Adrenal gland (tissue), 12 donors: ENCODE measurements around the gene ZNF625. TPM values are rescaled to one million over a fixed set of nuclear protein-coding genes. Genes with fewer than 3 reads are reported as not detected.

ENCODE experiments used
- DNase-seq, 7 donors: peaks; one replicate each; pipeline ENCODE4 v3.0.0-alpha.2; 2019 to 2020
- H3K27ac ChIP-seq, 5 donors: fragments of 200-600 bp; sonication (generic) in 4 of 5; 1 replicate in 3 of 5; 2 replicates in 2 of 5; pipeline versions ENCODE4 v1.5.1 to v1.8.0; 2016 to 2020; ENCODE audit warnings: mild to moderate bottlenecking in 1 of 5
- H3K27me3 ChIP-seq: fragments of 200-600 bp; 2 replicates; pipeline ENCODE4 v1.8.0; 2021
- H3K36me3 ChIP-seq, 2 donors: fragments of 200-600 bp; replicated peaks in 1 of 2; 1 replicate in 1 of 2; 2 replicates in 1 of 2; pipeline versions ENCODE4 v1.5.1 to v1.8.0; 2018 to 2022
- H3K4me1 ChIP-seq, 2 donors: fragments of 200-600 bp; replicated peaks in 1 of 2; 1 replicate in 1 of 2; 2 replicates in 1 of 2; pipeline versions ENCODE4 v1.5.1 to v1.8.0; 2018 to 2021
- H3K4me3 ChIP-seq, 4 donors: fragments of 200-600 bp; sonication (generic) in 3 of 4; one replicate each; pipeline ENCODE4 v1.5.1; 2016 to 2018
- H3K9me3 ChIP-seq, 3 donors: fragments of 200-600 bp; sonication (generic) in 1 of 3; replicated peaks in 1 of 3; 1 replicate in 2 of 3; 2 replicates in 1 of 3; pipeline versions ENCODE4 v1.5.1 to v1.8.0; 2016 to 2021
- CTCF ChIP-seq, 6 experiments: fragments of 450-650 bp in 4 of 6; fragments of 200-600 bp in 2 of 6; sonication (generic) in 1 of 6; IDR thresholded peaks; 1 replicate in 5 of 6; 2 replicates in 1 of 6; pipeline versions ENCODE4 v1.5.1 to v1.8.0; 2016 to 2021; ENCODE audit warnings: antibody characterized with exemption in 6 of 6, mild to moderate bottlenecking in 2 of 6, moderate library complexity in 1 of 6
- POLR2A ChIP-seq, 2 donors: fragments of 450-650 bp; IDR thresholded peaks; one replicate each; pipeline ENCODE4 v1.6.1; 2017; ENCODE audit warnings: antibody characterized with exemption in 2 of 2, mild to moderate bottlenecking in 2 of 2, moderate library complexity in 1 of 2
- WGBS, 4 donors: extraction: QIAGEN DNeasy Blood & Tissue Kit in 2 of 4; methylation state at CpG; one replicate each; pipeline versions ENCODE4 v1.1.5 to v1.1.7; 2013 to 2017; 5-methylcytosine and 5-hydroxymethylcytosine counted together
- intact Hi-C, 2 donors: fragments of 100-400 bp; cut with DNase I; formaldehyde crosslinking; loops; one replicate each; pipeline versions ENCODE4 v1.14.1 to v1.15.0; 2022 to 2023
- polyA plus RNA-seq, 3 donors: library from polyadenylated mRNA; stranded (reverse); fragments of 200-250 nt in 2 of 3; fragments of 350-450 nt in 1 of 3; fragmentation: Illumina TruSeq in 1 of 3; extraction: RNeasy Lipid Tissue Mini Kit (QIAGEN cat#74804) in 1 of 3; gene quantifications; one replicate each; pipeline ENCODE4 v1.2.3, GENCODE V29; 2013 to 2014
- total RNA-seq, 9 donors: library from RNA; depleted of rRNA in 4 of 9; stranded (reverse); fragments of >200 nt in 4 of 9; fragments of 120-200 nt in 1 of 9; fragmentation: NEBNext Ultra II Directional in 1 of 9; extraction: Animal tissue kit (Norgen Biotek cat#: 25700) in 1 of 9; gene quantifications; one replicate each; pipeline versions ENCODE4 v1.1.0 to v1.2.4, GENCODE V29; 2013 to 2023
- donor health status: healthy with polysubstance abuse.
- donor health status: Bipolar disorder and iron deficiency.
- donor health status: DM: yes; HTN: yes; CAD: no.
- donor health status: DM: no; HTN: no; CAD: no.
- donor health status: DM: no; HTN: no; CAD: no.
- donor health status: DM: yes; HTN: yes; CAD: no.

Gene ZNF625
- total and polyA plus RNA-seq, 12 donors: 1.7 to 14.1 (median 8.0) TPM

- Histone ChIP-seq H3K9me3 (peaks cover 0 to 4% (median 0%) of the 10 kb centered on the region in 3 donors), H3K4me3 (no peak overlapping the region), H3K27ac (no peak overlapping the region), H3K36me3 (no peaks in the 10 kb centered on the region), H3K27me3 (no peaks in the 10 kb centered on the region), H3K4me1 (peaks cover 0 to 11% of the 10 kb centered on the region in 2 donors)
- WGBS, 4 donors: 58 to 81% (median 73%) methylated on average over 2 to 3 of the region's 3 CpGs
- DNase-seq: no peak
- TF ChIP-seq CTCF (IDR thresholded peaks at IDR 0.05) (no peak), POLR2A (IDR thresholded peaks at IDR 0.05) (no peak)
- intact Hi-C loops: loop anchor here in 1 of 2 donors (5.0 to 10.0 kb wide), 2 partner anchors 32 to 155 kb away; no protein-coding TSS in a partner anchor
Observed at GRCh38 chr19:12199757-12200419, 43.4 kb upstream of the ZNF625 start.

GRCh38 chr19:12198136-12198535, 41.6 kb upstream of the ZNF625 start:
- no peak overlapping the region for H3K27ac ChIP-seq
- no peaks in the 10 kb centered on the region for H3K36me3 ChIP-seq
- peaks cover 0 to 10% (median 0%) of the 10 kb centered on the region in 3 donors for H3K9me3 ChIP-seq
- H3K4me1 ChIP-seq: peaks cover 0 to 14% of the 10 kb centered on the region in 2 donors
- intact Hi-C loops: loop anchor here in 1 of 2 donors (5.0 to 10.0 kb wide), 2 partner anchors 34 to 157 kb away; no protein-coding TSS in a partner anchor
- no peak overlapping the region for H3K4me3 ChIP-seq
- no peak for TF ChIP-seq POLR2A (IDR thresholded peaks at IDR 0.05)
- TF ChIP-seq CTCF (IDR thresholded peaks at IDR 0.05): no peak
- H3K27me3 ChIP-seq: no peaks in the 10 kb centered on the region
- DNase-seq: no peak

DNA sequence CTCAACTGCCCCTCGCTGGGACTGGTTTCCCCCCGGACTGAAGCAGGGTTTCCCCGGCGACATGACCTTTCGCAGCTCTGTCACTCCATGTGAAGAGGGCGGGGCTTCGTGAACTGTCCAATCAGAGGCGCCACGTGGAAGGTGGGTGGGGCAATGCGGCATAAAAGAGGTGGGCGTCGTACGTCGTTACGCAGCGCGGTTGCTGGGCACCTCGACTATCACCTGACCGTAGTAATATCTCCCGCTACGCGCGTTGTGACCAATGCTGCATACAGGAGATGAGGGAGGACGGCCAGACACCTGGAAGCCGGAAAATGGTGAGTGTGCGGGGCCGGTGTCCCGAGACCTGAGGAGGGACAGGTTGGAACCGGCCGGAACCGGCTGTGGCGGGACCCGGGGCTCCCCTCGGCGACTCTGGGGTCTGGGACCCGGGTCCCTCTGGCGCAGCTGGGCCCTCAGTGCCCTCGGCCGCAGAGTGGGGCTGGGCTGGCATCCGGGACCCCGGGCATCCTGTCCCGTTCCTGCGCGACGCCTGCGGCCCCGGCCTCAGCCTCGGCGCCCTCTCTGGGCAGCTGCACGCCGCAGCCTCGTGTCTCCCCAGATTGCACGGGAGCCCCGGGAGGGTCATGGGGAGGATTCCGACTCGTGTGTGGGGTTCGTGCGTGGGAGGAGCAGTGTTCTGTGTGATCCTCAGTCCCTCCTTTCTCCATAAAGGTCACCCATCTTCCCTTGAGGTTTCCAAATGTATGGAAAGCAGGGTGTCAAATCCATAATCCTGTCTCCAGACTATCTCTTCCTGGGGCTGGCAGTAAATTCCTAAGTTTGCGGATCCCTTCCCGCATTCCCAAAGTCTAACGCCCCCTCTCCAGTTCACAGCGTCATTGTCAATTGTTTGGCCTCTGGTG, 38.5 kb upstream of the ZNF625 start:
- DNase-seq: peak; percentile 81 to 94 (median 85)
- Histone ChIP-seq H3K27ac (peak overlapping the region in 4 of 5 donors; percentile 10 to 88 (median 61)), H3K4me1 (peaks cover 0 to 14% of the 10 kb centered on the region in 2 donors), H3K9me3 (peaks cover 0 to 15% (median 0%) of the 10 kb centered on the region in 3 donors), H3K27me3 (no peaks in the 10 kb centered on the region), H3K4me3 (peak overlapping the region in 2 of 4 donors; percentile 30 to 63), H3K36me3 (no peaks in the 10 kb centered on the region)
- no peak for TF ChIP-seq CTCF (IDR thresholded peaks at IDR 0.05)
- peak; percentile 30 to 68 for TF ChIP-seq POLR2A (IDR thresholded peaks at IDR 0.05)
- intact Hi-C loops: loop anchor here in 1 of 2 donors (5.0 to 10.0 kb wide), 2 partner anchors 37 to 160 kb away; no protein-coding TSS in a partner anchor
- 1 to 5% (median 2%) methylated on average over 29 to 62 of the region's 62 CpGs for WGBS, 4 donors

- TF ChIP-seq CTCF (IDR thresholded peaks at IDR 0.05) (no peak), POLR2A (IDR thresholded peaks at IDR 0.05) (no peak)
- 95 to 98% (median 97%) methylated on average over 6 of the region's 6 CpGs for WGBS, 4 donors
- intact Hi-C loops: no loop called here
- H3K27ac ChIP-seq: no peak overlapping the region
- H3K9me3 ChIP-seq: peaks cover 0 to 59% (median 5%) of the 10 kb centered on the region in 3 donors
- H3K4me1 ChIP-seq: no peaks in the 10 kb centered on the region
- peaks cover 0 to 25% of the 10 kb centered on the region in 2 donors for H3K36me3 ChIP-seq
- no peak overlapping the region for H3K4me3 ChIP-seq
- no peaks in the 10 kb centered on the region for H3K27me3 ChIP-seq
- DNase-seq: no peak
Observed at GRCh38 chr19:12187625-12188024, 31.1 kb upstream of the ZNF625 start.
